SU-DHL-6 (cell line): Measurements from ENCODE around the gene BIRC7.

Experiments
- EZH2phosphoT487 ChIP-seq: fragments of 200-600 bp; sonication (generic), shearing (Covaris generic); conservative IDR thresholded peaks from 2 replicates; pipeline ENCODE4 v1.6.1; 2018; ENCODE audit warnings: mild to moderate bottlenecking, antibody characterized with exemption, low read length, moderate library complexity, mixed read lengths
- TF ChIP-seq, protein P1 (sequence below): fragments of 200-600 bp; sonication (generic); IDR thresholded peaks from one replicate; pipeline ENCODE4 v1.5.1; 2017; ENCODE audit warnings: antibody characterized with exemption, mild to moderate bottlenecking, low read length, moderate library complexity; ENCODE audit not compliant: insufficient read depth, poor library complexity, severe bottlenecking

DNA sequence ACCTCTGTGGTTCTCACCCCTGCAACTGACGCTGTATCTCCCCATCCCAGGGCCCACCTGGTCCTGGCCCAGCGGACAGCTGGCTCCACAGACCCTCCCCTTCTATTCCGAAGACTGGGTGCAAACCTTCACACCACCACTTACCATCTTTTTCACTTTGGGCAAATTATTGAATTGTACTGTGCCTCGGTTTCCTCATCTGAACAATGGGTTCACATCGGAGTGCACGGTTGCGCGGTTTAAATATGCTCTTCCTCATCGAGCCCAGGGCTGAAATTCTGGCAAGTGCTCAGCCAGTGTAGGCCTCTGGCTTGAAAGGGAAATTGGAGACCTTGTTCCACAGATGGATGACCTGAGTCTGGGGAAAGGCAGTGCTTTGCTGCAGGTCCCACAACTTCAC, 34.0 kb downstream of the BIRC7 start:
- TF ChIP-seq, protein P1, sequence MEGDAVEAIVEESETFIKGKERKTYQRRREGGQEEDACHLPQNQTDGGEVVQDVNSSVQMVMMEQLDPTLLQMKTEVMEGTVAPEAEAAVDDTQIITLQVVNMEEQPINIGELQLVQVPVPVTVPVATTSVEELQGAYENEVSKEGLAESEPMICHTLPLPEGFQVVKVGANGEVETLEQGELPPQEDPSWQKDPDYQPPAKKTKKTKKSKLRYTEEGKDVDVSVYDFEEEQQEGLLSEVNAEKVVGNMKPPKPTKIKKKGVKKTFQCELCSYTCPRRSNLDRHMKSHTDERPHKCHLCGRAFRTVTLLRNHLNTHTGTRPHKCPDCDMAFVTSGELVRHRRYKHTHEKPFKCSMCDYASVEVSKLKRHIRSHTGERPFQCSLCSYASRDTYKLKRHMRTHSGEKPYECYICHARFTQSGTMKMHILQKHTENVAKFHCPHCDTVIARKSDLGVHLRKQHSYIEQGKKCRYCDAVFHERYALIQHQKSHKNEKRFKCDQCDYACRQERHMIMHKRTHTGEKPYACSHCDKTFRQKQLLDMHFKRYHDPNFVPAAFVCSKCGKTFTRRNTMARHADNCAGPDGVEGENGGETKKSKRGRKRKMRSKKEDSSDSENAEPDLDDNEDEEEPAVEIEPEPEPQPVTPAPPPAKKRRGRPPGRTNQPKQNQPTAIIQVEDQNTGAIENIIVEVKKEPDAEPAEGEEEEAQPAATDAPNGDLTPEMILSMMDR = no peak
- no peak for TF ChIP-seq EZH2phosphoT487
